GM18858 (cell line): ENCODE measurements around the gene MAPRE2.

Source experiments
- ATAC-seq: cut with Tn5 transposase; IDR thresholded peaks from one replicate; pipeline ENCODE4 v1.9.1; 2021; ENCODE audit not compliant: unreplicated experiment

Gene MAPRE2

DNA sequence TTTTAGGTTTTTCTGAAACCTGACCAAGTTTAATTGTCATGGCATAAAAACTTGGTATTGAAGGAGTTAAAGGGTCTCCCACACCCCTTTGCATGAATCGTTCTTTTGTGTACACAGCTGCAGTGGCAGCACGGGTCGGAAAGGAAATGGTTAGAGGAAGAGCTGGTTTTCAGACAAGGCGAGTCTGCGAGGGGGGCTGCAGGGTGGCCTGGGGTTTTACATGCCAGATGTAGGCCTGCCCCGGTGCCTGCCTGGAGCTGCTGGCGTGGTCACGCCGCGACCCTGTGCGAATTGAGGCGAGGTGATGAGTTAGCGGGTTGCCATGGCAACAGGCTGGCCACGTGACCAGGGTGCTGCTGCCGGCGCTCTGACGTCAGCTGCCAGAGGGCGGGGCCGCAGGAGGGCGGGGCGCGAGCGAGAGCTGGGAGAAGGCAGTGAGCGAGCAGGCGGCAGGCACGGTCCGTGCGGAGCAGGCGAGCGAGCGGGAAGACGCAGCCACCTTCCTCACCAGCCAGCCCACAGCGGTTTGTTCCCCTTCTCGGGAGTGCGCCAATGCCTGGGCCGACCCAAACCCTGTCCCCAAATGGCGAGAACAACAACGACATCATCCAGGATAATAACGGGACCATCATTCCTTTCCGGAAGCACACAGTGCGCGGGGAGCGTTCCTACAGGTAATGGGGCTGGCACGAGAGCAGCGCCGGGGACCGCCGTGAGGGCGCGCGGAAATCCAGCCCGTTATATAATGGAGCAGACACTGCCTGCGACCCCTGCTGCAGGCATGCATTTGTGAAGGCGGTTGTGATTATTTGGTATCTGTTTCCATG lies at the start of gene MAPRE2:
MAPRE2 (plus strand) TSS at position 426 of the 827 bp plus-strand sequence; CDS start at position 553, 127 bp downstream.
- peak; percentile 52 for ATAC-seq

DNA sequence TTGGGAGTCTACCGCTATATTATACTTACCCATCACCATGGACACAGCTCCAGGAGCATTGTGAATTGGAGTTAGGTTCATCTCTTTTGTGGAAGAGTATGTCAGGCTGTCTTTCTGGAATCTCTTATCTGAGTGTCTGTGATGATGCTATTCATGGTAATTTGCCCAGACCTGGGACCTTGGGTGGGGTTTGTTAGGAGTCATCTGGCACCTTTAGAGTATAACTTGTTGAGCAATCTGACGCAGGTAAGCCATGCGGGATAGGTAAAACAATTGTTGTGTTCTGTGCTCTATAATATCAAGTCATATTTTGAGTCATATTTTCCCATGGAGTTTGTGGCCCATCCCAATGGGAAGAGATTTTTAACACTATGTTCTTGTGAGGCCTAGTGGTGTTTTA lies 49.7 kb upstream of the MAPRE2 start:
- no peak for ATAC-seq

DNA sequence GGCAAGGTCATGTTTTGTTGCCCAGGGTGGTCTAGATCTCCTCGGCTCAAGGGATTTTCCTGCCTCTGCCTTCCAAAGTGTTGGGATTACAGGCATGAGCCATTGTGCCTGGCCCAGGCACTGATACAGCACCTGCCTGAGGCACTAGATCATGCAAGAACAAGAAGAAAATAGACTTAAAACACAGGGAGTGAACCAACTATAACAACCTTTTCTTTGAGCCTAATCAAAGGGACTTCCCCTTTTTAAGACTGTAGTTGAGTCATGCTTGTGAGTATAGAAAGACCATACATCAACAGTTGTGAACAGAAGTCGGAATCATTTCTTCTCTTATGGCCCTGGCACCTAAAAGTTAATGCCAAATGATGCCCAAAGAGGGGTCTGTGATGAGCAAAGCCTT lies 47.9 kb upstream of the MAPRE2 start:
- peak; percentile 47 for ATAC-seq

DNA sequence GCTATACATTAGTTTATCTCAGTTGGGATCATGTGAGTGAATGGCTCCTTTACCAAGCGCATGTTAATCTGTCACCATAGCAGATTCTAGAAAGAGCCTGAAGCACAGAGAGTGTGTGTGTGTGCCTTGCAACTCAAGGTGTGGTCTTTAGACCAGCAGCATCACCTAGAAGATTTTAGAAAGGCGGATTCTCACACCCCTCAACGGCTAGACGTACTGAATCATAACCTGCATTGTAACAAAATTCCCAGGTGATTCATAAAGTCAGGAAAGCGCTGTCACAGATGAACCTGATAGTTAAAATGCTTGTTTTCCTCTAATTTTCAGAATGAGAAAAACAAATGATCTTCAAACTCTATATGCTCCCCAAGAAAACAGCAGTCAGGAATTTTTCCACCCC lies 45.5 kb upstream of the MAPRE2 start:
- no peak for ATAC-seq

DNA sequence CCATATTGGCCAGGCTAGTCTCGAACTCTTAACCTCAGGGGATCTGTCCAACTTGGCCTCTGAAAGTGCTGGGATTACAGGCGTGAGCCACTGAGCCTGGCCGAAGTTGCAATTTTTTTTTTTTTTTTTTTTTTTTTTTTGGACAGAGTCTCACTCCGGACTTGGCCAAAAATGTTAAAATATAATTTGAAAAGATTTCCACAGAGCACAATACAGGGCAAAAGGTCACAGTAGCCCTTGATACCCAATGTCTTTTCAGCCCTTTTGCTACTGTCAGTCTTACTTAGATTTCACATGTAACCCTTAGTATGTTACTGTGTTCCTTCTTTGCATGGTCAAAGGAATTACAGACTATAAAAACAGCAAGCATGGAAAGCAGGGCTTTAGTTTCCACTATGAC lies 42.6 kb upstream of the MAPRE2 start:
- no peak for ATAC-seq

DNA sequence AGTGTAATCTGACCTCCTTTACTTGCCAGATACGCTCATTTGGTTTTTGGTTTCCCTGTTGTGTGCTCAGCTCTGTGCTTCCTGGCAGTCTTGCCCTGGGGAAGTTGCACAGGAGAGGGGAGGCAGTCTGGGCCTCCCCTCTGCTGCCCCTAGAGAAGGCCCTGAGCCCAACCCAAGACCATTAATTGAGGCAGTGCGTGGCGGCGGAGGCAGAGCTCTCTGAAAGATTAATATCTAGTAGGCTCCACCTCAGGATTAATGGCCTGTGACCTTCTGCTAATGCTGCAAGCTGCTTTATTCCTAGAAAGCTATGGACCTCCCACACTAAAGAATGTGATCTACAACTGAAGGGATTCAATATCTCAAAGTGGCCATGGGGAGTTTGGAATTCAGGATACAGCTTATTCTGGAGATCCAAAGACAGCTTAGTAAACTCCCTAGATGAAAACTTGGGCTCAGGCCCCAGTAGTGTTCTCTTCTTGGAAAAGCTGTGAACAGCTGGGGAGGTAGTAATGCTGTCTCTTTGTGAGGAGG lies 41.4 kb upstream of the MAPRE2 start:
- no peak for ATAC-seq

DNA sequence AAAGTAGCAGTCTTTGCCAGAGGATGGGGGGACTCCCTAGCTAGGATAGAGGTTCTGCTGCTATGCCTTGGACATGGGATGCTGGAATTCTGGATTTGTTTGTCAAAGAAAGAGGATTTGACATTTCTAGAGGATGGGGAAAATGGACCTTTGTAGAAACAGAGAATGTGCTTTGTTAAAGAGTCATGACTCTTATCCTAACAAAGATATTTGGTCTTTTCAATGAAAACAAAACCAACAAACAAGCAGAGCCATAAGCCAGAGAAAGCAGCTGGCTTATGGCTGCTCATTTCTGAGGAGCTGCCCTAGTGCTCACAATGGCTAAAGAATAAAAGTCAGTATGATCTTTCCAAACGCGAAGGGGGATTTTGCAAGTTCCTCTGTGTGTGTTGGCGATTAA lies 40.8 kb upstream of the MAPRE2 start:
- no peak for ATAC-seq

DNA sequence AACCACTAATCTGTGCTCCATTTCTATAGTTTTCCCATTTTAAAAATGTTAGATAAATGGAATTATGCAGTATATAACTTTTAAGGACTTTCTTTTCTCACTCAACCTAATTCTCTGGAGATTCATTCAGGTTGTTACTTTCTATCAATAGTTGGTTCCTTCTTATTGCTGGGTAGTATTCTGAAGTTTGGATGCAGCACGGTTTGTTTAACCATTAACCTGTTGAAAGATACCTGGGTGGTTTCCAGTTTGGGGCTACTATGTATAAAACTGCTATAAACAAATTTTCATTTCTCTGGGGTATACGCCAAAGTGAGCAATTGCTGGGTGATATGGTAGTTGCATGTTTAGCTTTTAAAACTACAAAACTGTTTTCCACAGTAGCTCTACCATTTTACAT lies 39.1 kb upstream of the MAPRE2 start:
- no peak for ATAC-seq

DNA sequence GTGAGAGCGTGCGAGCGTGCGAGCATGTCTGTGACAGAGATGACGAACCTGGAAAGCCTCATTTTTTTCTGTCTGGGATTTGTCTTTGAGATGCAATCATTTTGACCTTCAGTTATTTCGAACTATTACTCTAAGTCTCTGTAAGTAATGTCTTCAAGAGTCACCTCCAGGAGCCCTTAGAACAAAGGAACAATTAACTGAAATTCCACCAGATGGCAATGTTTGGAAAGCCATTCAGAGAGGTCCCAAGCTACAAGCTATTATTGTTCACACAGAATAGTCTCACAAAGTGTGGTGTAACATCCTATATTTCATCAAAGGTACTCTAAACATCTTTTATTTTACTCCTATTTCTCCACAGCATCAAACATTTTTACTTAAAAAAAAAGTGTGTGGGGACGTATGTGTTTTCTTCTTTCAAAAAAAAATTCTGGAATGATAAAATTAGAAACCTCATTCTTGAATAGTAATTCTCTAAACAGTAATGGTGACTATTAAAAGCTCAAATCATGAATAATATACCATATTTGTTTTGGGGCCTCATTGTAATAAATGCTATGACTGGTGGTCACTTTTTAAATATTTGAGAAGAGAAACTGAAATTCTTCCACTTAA lies 35.1 kb upstream of the MAPRE2 start:
- peak; percentile 91 for ATAC-seq

DNA sequence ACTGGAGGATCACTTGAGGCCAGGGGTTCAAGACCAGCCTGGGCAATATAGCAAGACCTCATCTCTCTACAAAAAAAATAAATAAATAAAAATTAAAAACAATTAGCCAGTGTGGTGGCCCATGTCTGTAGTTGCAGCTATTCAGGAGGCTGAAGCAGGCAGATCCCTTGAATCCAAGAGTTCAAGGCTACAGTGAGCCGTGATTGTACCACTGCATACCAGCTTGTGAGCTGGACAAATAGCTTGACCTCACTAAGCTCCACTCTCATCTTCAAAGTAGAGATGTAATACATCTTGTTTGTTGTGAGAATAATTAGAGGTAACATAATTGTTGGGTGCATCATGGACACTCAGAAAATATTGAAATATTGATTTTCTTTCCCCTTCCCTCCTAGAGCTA lies 31.1 kb upstream of the MAPRE2 start:
- ATAC-seq: no peak

DNA sequence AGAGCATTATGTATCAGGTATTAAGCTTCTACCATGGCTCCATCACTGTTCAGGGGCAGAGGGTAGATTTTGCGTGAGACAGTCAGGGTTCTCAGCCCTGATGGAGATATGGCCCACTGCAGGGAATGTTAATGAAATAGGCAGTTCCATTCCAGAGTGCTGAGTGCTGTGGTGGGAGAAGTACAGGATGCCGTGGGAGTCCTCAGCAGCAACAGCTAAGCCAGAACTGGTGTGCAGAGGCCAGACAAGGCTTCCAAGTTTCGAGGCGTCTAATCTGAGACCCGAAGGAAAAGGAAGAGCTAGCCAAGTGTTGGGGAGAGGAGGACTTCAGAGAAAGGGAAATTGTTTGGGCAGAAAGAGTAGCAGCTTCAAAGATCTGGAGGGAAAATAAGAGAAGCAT lies 30.2 kb upstream of the MAPRE2 start:
- ATAC-seq: no peak

DNA sequence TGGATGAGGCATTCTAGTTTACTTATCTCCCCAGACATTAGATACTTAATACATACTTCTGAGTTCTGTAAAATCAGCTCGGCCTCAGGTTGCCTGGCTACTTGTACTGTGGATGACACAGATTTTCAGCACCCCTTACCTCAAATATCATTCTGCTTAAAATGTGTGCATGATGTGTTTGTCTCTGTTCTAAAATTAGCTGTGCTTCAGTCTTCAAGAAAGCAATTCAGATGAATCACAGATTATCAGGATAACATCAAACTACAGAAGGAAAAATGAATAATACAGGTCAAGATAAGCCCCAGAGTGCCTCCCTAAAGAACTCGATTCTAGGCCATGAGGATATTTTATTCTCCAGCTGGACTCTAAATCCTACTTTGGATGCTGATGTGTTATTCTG lies 21.3 kb upstream of the MAPRE2 start:
- no peak for ATAC-seq

DNA sequence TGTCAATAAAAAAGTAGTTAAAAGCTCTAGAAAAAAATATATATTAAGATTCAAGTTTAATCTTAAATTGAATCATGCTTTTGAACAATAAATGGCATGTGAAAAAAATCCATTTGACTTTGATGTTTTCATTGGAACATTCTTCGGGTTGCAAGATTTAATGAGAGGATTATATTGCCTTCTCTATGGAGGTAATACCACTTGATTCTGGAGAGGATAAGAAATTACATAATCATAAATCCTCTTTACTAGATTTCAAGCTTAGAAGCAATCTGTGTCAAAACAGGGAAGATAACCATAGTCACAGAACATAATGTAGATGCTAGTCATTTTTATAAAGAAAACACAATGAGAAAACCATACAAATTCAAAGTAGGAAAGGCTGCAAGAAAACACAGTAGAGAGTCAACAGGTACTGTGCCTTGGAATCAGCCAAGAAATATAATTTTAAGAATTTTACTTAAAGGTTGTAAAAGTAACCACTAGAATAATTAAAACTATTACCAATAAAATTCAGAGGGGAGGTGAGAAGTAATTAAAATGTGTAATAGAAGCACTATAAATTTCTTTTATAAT lies 18.7 kb upstream of the MAPRE2 start:
- no peak for ATAC-seq

DNA sequence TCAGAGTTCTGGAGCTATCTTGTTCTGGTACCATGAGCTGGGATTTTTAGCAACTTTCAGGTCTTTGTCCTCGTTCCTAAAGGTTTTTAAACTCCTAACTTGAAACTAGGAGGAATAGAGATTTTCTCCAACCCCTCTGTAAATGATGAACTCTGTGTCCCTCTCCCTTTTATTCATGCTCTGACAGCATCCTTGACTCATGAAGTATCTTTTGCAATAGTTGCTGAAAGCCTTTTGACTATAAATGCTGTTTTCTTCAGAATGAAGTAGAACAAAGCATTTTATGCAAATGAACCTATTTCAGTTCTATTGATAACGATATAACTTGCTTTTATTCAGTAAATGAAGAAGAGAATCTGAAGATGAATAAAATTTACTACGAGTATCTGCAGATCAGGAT lies 17.0 kb upstream of the MAPRE2 start:
- no peak for ATAC-seq

DNA sequence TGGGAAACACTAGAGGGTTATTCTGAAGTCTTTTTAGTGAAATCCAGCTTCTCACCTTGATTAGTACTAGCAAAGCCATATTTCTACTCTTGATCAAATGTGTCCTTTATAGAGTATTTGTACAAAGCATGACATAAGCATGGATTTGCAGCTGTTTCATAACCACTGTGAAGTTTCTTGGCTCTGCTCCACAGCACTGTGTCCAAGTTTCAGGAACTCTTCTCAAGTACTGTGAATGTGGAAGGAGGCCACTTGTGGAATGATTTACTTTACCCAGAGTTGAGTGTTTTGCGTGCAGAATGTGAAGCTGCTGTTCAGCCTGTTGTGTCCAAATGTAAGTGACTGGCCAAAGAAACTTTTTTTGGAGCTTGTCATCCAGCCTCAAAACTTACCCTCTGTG lies 16.2 kb upstream of the MAPRE2 start:
- ATAC-seq: no peak

DNA sequence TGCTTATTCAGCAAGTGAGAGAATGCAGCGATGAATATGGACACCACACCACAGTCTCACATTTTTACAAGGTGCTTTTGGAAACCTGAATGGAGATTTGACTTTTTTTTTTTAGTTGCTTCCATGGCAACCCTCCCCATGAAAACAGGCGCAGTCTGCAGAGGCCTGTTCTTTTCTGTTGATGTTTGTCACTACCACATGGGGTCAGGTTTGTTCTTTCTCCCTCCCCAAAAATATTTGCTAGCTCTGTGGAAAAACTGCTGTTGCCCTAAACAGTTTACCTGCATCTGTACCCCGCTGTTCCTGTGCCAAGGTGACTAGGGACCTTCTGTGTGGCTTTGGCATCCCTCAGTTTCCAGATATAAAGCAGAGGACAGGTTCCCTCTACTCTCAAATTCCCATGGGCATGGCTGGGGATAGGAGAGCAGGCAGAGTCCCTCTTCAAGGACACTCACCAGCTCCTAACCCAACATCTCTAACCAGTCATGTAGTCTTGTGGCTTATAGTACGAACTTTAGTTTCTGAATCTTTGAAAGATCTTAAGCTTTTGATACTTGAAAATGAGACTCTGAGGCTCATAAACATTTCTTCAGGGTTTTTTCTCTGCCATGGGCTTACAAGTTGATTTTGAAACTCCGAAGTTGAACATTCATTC lies 14.7 kb upstream of the MAPRE2 start:
- ATAC-seq: peak; percentile 31

DNA sequence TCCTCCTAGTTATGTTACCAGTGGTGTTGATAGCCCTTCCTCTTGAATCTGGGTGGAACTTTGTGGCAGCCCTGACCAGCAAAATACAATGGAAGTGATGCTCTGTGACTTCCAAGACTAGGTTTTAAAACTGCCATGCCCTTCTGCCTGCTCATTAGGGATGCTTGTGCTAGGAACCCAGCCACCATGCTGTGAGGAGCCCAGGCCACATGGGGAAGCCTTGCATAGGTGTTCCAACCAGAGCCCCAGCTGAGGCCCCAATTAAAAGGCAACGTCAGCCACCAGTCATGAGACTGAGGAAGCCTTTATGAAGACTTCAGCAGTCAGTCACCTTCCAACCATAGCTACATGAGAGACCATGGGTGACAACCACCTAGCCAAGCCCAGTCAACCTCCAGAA lies 14.0 kb upstream of the MAPRE2 start:
- no peak for ATAC-seq

DNA sequence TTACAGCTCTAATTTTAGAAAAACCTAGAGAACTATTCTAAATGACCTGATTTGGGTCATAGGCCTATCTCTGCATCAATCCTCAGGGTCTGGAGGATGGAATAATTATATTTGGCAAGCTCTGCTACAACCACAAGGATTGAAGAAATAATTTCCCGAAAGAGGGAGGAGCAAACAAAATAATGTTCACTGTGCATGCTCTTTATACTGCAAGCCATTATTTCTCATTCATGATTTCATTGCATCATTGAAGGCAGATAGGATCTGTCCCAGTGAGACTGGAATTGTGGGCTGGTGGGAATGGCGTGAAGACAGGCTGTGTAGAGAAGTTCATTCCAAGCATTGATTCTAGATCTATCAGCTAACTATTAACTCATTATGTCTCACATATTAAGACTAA lies 12.7 kb upstream of the MAPRE2 start:
- ATAC-seq: no peak

DNA sequence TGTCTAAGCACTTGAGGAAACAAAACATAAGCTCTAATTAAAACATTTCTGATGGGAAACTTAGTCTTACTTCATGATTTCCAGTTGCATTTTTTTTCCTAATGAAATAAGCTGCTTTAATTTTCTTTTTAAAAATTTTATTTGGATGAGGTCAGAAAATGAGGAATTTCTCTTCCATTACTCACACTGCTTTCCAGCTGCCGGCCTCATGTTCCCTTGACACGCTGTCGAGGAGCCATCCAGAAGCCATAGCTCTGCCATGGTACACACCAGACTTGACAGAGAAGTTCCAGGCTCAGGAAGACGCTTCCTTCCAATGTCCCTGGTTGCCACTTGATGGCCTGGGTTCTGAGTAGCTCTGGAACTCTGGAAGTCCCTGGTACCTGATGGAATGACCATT lies 12.1 kb upstream of the MAPRE2 start:
- no peak for ATAC-seq

DNA sequence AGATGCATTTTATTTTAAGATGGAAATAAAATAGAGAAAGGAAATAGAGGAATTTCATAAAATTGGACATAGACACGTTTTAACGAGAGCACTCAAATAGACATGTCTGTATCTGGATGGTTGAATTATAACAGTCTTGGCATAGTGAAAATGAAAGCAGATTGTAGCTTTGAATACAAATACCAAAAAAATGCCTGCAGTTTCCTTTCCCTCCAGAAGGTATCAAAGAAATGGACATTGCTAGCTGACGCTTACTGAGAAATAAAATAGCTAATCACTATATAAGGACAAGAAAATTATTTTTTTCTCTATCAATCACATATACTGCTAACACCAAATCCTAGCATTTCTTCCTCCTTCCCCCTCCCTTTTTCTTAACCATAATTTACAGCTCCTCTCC lies 11.4 kb upstream of the MAPRE2 start:
- ATAC-seq: peak; percentile 77

DNA sequence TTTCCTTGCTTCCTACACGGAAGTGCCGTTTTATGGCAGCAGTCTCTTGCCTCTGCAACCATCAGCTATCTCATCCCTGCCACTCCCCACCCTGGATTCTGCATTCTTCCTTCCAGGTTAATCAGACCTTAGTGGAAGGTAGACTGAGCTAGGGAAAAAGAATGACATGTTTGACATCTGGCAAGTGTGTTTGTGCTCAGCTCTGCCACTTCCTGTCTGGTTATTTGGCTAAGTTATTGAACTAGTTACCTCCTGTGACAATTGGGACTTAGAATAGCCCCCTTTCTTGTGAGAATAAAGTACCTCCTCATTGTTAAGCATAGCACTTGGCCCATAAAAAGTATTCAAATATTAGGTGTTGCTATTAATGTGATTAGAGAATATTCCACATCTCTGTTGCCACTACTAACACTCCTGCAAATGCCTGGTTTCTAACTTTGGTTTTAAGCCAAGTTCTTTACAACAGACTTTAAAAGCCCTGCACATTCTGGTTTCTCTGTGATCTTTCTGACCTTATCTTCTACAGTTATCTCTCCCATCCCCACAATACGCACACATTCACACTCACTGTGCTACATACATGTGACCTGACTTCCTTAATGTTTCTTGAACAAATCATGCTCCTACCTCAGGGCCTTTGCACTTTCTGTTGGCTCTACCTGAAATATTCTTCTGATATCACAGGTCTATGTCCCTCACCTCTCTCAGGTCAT lies 10.8 kb upstream of the MAPRE2 start:
- ATAC-seq: peak; percentile 35
